Measurements from ENCODE around the gene MED28. TPM values are rescaled to one million over a fixed set of nuclear protein-coding genes. Genes with fewer than 3 reads are reported as not detected.

The MED28 gene
- total RNA-seq, 1 donor, result 11.4 TPM

DNA sequence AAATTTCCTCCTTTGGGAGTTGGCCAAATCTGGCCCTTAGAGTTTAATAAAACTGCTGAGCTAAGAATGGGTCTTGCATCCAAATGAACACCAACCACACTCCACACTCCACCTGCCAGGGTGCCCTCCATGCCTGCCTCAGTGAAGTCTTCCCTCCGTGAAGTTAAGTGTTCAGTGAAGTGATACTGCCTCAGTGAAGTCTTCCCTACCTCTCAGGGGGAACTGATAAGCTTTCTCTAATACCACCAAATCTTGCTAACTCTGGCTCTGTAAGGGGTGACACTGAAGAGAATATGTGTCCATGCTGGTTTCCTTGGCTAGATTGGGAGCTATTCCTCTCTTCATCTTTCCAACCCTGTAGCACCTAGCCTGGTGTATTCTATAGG is 27.9 kb downstream of the MED28 start:
- DNase-seq (ENCODE audit: low read depth), result no peak
- no peak overlapping the region for H3K4me3 ChIP-seq (ENCODE audit: low read depth, low read length)
- TF ChIP-seq, protein P1, sequence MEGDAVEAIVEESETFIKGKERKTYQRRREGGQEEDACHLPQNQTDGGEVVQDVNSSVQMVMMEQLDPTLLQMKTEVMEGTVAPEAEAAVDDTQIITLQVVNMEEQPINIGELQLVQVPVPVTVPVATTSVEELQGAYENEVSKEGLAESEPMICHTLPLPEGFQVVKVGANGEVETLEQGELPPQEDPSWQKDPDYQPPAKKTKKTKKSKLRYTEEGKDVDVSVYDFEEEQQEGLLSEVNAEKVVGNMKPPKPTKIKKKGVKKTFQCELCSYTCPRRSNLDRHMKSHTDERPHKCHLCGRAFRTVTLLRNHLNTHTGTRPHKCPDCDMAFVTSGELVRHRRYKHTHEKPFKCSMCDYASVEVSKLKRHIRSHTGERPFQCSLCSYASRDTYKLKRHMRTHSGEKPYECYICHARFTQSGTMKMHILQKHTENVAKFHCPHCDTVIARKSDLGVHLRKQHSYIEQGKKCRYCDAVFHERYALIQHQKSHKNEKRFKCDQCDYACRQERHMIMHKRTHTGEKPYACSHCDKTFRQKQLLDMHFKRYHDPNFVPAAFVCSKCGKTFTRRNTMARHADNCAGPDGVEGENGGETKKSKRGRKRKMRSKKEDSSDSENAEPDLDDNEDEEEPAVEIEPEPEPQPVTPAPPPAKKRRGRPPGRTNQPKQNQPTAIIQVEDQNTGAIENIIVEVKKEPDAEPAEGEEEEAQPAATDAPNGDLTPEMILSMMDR (IDR thresholded peaks at IDR 0.05; ENCODE audit: insufficient read depth, low read length), result no peak

DNA sequence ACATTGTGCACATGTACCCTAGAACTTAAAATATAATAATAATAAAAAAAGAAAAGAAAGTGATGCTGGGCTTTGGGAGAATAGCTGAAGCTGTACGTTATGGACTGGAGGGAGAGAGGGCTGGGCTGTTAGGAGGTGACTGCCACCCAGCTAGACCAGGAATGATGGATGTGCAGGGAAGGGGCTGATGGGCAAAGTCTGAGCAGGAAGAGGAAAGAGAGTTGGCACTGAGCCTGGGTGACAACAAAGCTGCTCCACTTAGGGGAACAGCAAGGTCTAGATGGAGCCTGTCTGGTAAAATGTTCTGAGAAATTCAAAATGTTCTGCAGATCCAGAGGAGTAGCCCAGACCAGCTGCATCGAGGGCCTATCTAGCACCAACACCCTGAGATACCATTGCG is 32.3 kb downstream of the MED28 start:
- no peak for DNase-seq (ENCODE audit: low read depth)
- TF ChIP-seq, protein P1 (IDR thresholded peaks at IDR 0.05; ENCODE audit: insufficient read depth, low read length), result no peak
- no peak overlapping the region for H3K4me3 ChIP-seq (ENCODE audit: low read depth, low read length)

DNA sequence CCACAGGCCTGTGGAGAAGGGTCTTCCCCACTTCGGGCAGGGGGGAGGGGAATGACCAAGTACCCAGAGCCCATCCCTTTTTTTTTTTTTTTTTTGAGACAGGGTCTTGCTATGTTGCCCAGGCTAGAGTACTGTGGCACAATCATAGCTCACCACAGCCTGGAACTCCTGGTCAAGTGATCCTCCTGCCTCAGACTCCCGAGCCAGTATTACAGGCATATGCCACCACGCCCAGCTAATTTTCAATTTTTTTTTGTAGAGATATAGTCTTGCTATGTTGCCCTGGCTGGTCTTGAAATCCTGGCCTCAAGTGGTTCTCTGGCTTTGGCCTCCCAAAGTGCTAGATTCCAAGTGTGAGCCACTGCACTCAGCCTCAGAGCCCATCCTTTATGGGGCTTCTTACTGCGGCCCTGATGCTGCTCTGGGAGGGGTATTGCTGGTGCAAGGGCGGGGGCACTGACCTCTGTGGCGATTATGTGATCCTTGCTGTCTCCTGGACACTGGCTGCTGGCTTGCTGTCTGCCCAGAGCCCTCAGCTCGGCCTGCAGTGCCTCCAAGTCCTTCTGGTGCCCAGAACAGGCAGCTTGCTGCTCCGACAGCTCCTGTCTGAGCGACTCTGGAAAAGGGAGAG is 32.9 kb downstream of the MED28 start:
- TF ChIP-seq, protein P1 (IDR thresholded peaks at IDR 0.05; ENCODE audit: insufficient read depth, low read length), result no peak
- H3K4me3 ChIP-seq (ENCODE audit: low read depth, low read length), result no peak overlapping the region
- DNase-seq (ENCODE audit: low read depth), result no peak

DNA sequence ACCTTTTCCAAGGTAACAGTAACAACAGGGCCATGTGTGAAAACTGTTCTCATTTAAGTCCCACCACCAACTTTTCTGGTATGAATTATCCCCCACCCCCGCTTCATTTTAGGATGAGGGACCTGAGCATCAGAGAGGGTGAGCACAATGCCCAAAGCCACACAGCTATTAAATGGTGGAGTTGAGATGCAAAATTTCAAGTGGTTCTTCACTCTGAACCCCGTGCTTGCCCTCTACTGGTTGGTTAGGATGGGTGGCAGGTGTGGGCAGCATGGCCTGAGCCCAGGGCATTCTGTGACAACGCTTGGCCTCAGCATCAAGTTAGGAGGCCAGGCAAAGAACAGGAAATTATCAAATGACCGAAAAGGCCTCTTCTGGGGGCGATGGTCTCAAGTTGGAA is 33.5 kb downstream of the MED28 start:
- H3K4me3 ChIP-seq (ENCODE audit: low read depth, low read length), result no peak overlapping the region
- TF ChIP-seq, protein P1 (IDR thresholded peaks at IDR 0.05; ENCODE audit: insufficient read depth, low read length), result no peak
- DNase-seq (ENCODE audit: low read depth), result no peak

DNA sequence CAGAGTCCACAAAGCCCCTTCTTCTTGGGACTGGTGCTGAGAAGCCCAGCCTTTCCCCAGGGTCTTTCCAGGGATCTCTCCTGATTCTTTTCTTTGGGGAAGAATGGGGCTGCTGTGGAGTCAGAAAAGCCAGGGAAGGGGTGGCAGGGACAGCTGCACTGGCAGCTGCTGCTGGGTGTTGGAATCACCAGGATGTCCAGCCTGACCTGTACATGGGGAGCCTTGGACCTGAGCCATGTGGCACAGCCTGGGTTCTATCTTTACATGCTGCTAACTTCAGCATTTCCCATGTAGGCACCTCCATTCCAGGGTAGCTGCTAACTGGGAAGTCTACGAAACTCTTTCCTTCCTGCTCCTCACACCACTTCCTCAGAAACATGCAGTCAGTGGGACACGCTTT is 36.0 kb downstream of the MED28 start:
- TF ChIP-seq, protein P1 (IDR thresholded peaks at IDR 0.05; ENCODE audit: insufficient read depth, low read length), result no peak
- H3K4me3 ChIP-seq (ENCODE audit: low read depth, low read length), result no peak overlapping the region
- no peak for DNase-seq (ENCODE audit: low read depth)

DNA sequence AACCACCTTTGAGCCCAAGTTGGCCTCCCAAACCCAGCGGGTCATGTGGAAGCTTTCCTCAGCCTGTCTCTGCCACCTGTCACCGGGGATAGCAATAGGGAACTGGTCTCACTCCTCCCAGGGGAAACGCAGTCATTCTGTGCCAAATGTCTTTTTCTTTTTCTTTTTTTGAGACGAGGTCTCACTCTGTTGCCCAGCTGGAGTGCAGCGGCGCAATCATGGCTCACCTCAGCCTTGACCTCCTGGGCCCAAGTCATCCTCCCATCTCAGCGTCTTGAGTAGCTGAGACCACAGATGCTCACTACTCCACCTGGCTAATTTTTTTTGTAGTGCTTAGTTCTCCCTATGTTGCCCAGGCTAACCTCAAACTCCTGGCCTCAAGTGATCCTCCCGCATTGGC is 40.3 kb downstream of the MED28 start:
- H3K4me3 ChIP-seq (ENCODE audit: low read depth, low read length), result no peak overlapping the region
- DNase-seq (ENCODE audit: low read depth), result no peak
- TF ChIP-seq, protein P1 (IDR thresholded peaks at IDR 0.05; ENCODE audit: insufficient read depth, low read length), result no peak

DNA sequence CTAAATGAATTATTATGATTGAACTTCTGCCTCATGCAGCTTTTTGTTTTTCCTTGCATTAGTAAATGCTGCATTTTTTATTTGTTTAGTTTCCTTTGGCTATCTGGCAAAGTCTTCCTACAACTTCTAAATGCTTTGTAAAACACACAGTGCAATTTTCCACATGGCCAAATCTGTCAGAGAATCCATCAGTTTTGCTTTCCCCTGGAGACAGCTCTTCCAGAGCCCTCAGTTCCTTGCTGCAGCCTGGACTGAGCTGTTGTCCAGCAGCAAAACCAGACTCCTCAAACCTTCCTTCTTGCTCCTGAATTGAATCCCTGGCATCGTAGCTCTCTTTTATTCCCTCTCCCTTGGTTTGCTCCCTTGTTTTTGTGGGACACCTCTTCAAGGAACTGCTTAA is 42.6 kb downstream of the MED28 start:
- DNase-seq (ENCODE audit: low read depth), result no peak
- TF ChIP-seq, protein P1 (IDR thresholded peaks at IDR 0.05; ENCODE audit: insufficient read depth, low read length), result no peak
- no peak overlapping the region for H3K4me3 ChIP-seq (ENCODE audit: low read depth, low read length)

All from fibroblast of the aortic adventitia (primary cell).